ENCODE measurements around the gene DGKE. TPM values are rescaled to one million over a fixed set of nuclear protein-coding genes. Genes with fewer than 3 reads are reported as not detected.

DGKE gene
- total and polyA plus RNA-seq, 2 of the 8 experiments (the other 6 are each of a cell fraction or from before 2014, with no cell fraction given) = 1.7 to 7.4 TPM

DNA sequence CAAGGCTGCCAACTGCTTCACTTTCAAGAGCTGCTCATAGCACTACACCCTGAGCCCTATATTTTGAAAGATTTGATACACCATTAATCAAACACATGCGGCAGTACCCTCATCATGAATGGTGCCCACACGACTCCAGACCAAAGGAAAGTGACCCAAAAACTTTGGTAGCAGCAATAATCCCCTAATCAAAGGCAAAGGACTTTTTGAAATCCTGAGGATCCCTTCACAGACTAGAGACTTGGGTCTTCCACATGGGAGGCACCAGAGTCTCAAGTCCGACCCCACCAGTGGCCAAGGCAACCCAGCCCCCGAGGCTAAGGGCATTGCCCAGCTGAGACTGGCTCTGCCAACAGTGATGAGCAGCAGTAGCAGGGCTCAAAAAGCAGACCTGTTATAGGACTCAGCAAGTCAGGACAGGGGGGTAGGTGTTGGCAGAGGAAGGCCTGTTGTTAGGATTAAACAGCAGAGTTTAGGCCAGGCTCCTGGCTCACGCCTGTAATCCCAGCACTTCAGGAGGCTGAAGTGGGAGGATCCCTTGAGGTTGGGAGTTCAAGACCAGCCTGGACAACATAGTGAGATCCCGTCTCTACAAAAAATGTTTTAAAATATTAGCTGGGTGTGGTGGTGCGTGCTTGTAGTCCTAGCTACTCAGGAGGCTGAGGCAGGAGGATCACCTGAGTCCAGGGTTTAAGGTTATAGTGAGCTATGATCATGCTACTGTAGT, 76.7 kb downstream of the DGKE start (continued):
- TF ChIP-seq, protein P1, sequence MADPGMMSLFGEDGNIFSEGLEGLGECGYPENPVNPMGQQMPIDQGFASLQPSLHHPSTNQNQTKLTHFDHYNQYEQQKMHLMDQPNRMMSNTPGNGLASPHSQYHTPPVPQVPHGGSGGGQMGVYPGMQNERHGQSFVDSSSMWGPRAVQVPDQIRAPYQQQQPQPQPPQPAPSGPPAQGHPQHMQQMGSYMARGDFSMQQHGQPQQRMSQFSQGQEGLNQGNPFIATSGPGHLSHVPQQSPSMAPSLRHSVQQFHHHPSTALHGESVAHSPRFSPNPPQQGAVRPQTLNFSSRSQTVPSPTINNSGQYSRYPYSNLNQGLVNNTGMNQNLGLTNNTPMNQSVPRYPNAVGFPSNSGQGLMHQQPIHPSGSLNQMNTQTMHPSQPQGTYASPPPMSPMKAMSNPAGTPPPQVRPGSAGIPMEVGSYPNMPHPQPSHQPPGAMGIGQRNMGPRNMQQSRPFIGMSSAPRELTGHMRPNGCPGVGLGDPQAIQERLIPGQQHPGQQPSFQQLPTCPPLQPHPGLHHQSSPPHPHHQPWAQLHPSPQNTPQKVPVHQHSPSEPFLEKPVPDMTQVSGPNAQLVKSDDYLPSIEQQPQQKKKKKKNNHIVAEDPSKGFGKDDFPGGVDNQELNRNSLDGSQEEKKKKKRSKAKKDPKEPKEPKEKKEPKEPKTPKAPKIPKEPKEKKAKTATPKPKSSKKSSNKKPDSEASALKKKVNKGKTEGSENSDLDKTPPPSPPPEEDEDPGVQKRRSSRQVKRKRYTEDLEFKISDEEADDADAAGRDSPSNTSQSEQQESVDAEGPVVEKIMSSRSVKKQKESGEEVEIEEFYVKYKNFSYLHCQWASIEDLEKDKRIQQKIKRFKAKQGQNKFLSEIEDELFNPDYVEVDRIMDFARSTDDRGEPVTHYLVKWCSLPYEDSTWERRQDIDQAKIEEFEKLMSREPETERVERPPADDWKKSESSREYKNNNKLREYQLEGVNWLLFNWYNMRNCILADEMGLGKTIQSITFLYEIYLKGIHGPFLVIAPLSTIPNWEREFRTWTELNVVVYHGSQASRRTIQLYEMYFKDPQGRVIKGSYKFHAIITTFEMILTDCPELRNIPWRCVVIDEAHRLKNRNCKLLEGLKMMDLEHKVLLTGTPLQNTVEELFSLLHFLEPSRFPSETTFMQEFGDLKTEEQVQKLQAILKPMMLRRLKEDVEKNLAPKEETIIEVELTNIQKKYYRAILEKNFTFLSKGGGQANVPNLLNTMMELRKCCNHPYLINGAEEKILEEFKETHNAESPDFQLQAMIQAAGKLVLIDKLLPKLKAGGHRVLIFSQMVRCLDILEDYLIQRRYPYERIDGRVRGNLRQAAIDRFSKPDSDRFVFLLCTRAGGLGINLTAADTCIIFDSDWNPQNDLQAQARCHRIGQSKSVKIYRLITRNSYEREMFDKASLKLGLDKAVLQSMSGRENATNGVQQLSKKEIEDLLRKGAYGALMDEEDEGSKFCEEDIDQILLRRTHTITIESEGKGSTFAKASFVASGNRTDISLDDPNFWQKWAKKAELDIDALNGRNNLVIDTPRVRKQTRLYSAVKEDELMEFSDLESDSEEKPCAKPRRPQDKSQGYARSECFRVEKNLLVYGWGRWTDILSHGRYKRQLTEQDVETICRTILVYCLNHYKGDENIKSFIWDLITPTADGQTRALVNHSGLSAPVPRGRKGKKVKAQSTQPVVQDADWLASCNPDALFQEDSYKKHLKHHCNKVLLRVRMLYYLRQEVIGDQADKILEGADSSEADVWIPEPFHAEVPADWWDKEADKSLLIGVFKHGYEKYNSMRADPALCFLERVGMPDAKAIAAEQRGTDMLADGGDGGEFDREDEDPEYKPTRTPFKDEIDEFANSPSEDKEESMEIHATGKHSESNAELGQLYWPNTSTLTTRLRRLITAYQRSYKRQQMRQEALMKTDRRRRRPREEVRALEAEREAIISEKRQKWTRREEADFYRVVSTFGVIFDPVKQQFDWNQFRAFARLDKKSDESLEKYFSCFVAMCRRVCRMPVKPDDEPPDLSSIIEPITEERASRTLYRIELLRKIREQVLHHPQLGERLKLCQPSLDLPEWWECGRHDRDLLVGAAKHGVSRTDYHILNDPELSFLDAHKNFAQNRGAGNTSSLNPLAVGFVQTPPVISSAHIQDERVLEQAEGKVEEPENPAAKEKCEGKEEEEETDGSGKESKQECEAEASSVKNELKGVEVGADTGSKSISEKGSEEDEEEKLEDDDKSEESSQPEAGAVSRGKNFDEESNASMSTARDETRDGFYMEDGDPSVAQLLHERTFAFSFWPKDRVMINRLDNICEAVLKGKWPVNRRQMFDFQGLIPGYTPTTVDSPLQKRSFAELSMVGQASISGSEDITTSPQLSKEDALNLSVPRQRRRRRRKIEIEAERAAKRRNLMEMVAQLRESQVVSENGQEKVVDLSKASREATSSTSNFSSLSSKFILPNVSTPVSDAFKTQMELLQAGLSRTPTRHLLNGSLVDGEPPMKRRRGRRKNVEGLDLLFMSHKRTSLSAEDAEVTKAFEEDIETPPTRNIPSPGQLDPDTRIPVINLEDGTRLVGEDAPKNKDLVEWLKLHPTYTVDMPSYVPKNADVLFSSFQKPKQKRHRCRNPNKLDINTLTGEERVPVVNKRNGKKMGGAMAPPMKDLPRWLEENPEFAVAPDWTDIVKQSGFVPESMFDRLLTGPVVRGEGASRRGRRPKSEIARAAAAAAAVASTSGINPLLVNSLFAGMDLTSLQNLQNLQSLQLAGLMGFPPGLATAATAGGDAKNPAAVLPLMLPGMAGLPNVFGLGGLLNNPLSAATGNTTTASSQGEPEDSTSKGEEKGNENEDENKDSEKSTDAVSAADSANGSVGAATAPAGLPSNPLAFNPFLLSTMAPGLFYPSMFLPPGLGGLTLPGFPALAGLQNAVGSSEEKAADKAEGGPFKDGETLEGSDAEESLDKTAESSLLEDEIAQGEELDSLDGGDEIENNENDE (IDR thresholded peaks at IDR 0.05; ENCODE audit: insufficient replicate concordance, low read length) = no peak
- TF ChIP-seq SRF (IDR thresholded peaks at IDR 0.05; ENCODE audit: low read depth, low read length) (no peak), EZH2 (IDR thresholded peaks at IDR 0.05; ENCODE audit: low read depth, low read length, severe bottlenecking) (no peak), FOSL1 (IDR thresholded peaks at IDR 0.05; ENCODE audit: insufficient read depth, low read depth, low read length) (no peak), CHD1 (IDR thresholded peaks at IDR 0.05; ENCODE audit: low read depth, low read length) (no peak), CREB1 (IDR thresholded peaks at IDR 0.05) (no peak), MAFK (IDR thresholded peaks at IDR 0.05; ENCODE audit: low read depth, low read length) (no peak), JUND (IDR thresholded peaks at IDR 0.05; ENCODE audit: low read length) (no peak)
